HepG2 (cell line): ENCODE measurements around the gene SHPK. TPM values are rescaled to one million over a fixed set of nuclear protein-coding genes. Genes with fewer than 3 reads are reported as not detected.

Source experiments
- HOXA7 ChIP-seq: sonication (generic); formaldehyde crosslinking; IDR thresholded peaks from 2 replicates; pipeline ENCODE4 v1.8.1; 2022; ENCODE audit warnings: mild to moderate bottlenecking, missing genetic modification reagents, moderate library complexity
- MIER2 ChIP-seq: IDR thresholded peaks from 2 replicates; pipeline ENCODE4 v1.6.1; 2016; ENCODE audit warnings: missing biosample characterization, missing genetic modification reagents
- RFXANK ChIP-seq: IDR thresholded peaks from 2 replicates; pipeline ENCODE4 v1.6.1; 2016
- TOPORS ChIP-seq: sonication (generic); formaldehyde crosslinking; IDR thresholded peaks from 2 replicates; pipeline ENCODE4 v1.8.0; 2023; ENCODE audit warnings: mild to moderate bottlenecking, missing genetic modification reagents
- ZNF609 ChIP-seq: sonication (generic); formaldehyde crosslinking; IDR thresholded peaks from 2 replicates; pipeline ENCODE4 v1.4.0; 2020; ENCODE audit warnings: mild to moderate bottlenecking, missing genetic modification reagents, borderline replicate concordance
- ZNF773 ChIP-seq: sonication (generic); formaldehyde crosslinking; IDR thresholded peaks from 2 replicates; pipeline ENCODE4 v1.4.0; 2020; ENCODE audit warnings: missing genetic modification reagents, borderline replicate concordance
- ZSCAN25 ChIP-seq: sonication (generic); formaldehyde crosslinking; IDR thresholded peaks from 2 replicates; pipeline ENCODE4 v1.8.0; 2022; ENCODE audit warnings: mild to moderate bottlenecking, missing genetic modification reagents
- polyA plus RNA-seq, 8 experiments: library from polyadenylated mRNA; depleted of rRNA in 3 of 8; stranded (reverse) in 7 of 8; unstranded in 1 of 8; fragments of >200 nt; fragmentation: Illumina TruSeq in 4 of 8; extraction: Trizol in 4 of 8; gene quantifications; 2 replicates each; pipeline versions ENCODE4 v1.2.1 to v1.2.3, GENCODE V29; 2011 to 2016; ENCODE audit warnings: low read depth in 4 of 8, missing spikeins in 1 of 8, mixed read lengths in 1 of 8; ENCODE audit not compliant: insufficient read depth in 1 of 8
- total RNA-seq, 5 experiments: library from RNA; depleted of rRNA; stranded (reverse); fragments of >200 nt; fragmentation: Illumina TruSeq; extraction: Trizol; gene quantifications; 2 replicates each; pipeline ENCODE4 v1.2.3, GENCODE V29; 2016; ENCODE audit warnings: low read depth in 1 of 5

The SHPK gene
- total and polyA plus RNA-seq, 2 of the 13 experiments (the other 11 are each of a cell fraction or from before 2014, with no cell fraction given) = 16.2 to 30.9 TPM

- no peak for TF ChIP-seq ZNF609 (CRISPR knock-in tag)
- TF ChIP-seq ZNF773 (CRISPR knock-in tag) = no peak
- no peak for TF ChIP-seq MIER2 (CRISPR knock-in tag)
- TF ChIP-seq ZSCAN25 (CRISPR knock-in tag) = no peak
- no peak for TF ChIP-seq TOPORS (CRISPR knock-in tag)
- TF ChIP-seq RFXANK (CRISPR knock-in tag) = no peak
- no peak for TF ChIP-seq HOXA7 (CRISPR knock-in tag)
These were observed 8.3 kb downstream of the SHPK start (continued) for GRCh38 chr17:3627769-3628167.
